WERI-Rb-1 (cell line): Measurements from ENCODE around the gene TSC1.
"Not testable (repeated sequence)": the region's sequence is repeated elsewhere in the genome, so short reads cannot be mapped to it uniquely, and the experiment has no call there.

ENCODE experiments used
- DNase-seq: peaks from one replicate; pipeline ENCODE4 v3.0.0-alpha.2; 2020
- H3K27ac ChIP-seq: fragments of 250-450 bp; sonication (Bioruptor Pico); 2 replicates; pipeline ENCODE4 v1.5.1; 2020; ENCODE audit warnings: mild to moderate bottlenecking, moderate library complexity
- H3K27me3 ChIP-seq: fragments of 250-450 bp; sonication (Bioruptor Pico); 2 replicates; pipeline ENCODE4 v1.5.1; 2021; ENCODE audit warnings: mild to moderate bottlenecking, low read depth, moderate library complexity; ENCODE audit not compliant: insufficient read depth, severe bottlenecking
- H3K36me3 ChIP-seq: fragments of 250-450 bp; sonication (Bioruptor Pico); 2 replicates; pipeline ENCODE4 v1.5.1; 2020; ENCODE audit warnings: mild to moderate bottlenecking, moderate library complexity
- H3K4me3 ChIP-seq: 2 replicates; pipeline ENCODE4 v1.5.1; 2011; ENCODE audit warnings: low read depth, mild to moderate bottlenecking, control low read depth, low read length
- H3K9me3 ChIP-seq: fragments of 250-450 bp; sonication (Bioruptor Pico); 2 replicates; pipeline ENCODE4 v1.5.1; 2021; ENCODE audit warnings: mild to moderate bottlenecking, moderate library complexity; ENCODE audit not compliant: severe bottlenecking
- TF ChIP-seq, protein P1 (sequence below): IDR thresholded peaks from 2 replicates; pipeline ENCODE4 v1.5.1; 2011; ENCODE audit warnings: low read depth, mild to moderate bottlenecking, control low read depth, inconsistent platforms, low read length

Gene TSC1

DNA sequence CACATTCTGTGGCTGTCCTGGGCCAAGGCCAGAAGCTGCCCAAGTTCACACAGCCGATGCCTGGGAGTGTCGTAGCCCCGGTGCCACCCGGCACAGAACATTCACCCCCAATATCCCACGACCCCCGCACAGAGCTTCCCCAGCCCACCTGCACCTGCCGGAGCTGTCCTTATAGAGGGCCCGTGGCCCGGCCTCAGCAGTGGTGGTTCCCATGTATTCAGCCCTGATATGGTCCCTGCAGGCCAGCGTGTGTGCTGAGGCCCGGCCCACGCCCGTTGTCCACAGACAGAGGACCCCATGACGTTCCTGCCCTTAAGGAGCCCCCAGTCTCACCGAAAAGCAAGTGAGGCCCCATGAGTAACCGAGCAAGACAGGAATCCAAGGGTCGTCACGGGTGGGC lies 28.8 kb upstream of the TSC1 start:
- Histone ChIP-seq H3K4me3 (no peak overlapping the region), H3K9me3 (no peaks in the 10 kb centered on the region), H3K36me3 (no peaks in the 10 kb centered on the region), H3K27me3 (no peaks in the 10 kb centered on the region), H3K27ac (no peak overlapping the region)
- DNase-seq = no peak
- TF ChIP-seq, protein P1, sequence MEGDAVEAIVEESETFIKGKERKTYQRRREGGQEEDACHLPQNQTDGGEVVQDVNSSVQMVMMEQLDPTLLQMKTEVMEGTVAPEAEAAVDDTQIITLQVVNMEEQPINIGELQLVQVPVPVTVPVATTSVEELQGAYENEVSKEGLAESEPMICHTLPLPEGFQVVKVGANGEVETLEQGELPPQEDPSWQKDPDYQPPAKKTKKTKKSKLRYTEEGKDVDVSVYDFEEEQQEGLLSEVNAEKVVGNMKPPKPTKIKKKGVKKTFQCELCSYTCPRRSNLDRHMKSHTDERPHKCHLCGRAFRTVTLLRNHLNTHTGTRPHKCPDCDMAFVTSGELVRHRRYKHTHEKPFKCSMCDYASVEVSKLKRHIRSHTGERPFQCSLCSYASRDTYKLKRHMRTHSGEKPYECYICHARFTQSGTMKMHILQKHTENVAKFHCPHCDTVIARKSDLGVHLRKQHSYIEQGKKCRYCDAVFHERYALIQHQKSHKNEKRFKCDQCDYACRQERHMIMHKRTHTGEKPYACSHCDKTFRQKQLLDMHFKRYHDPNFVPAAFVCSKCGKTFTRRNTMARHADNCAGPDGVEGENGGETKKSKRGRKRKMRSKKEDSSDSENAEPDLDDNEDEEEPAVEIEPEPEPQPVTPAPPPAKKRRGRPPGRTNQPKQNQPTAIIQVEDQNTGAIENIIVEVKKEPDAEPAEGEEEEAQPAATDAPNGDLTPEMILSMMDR = no peak

DNA sequence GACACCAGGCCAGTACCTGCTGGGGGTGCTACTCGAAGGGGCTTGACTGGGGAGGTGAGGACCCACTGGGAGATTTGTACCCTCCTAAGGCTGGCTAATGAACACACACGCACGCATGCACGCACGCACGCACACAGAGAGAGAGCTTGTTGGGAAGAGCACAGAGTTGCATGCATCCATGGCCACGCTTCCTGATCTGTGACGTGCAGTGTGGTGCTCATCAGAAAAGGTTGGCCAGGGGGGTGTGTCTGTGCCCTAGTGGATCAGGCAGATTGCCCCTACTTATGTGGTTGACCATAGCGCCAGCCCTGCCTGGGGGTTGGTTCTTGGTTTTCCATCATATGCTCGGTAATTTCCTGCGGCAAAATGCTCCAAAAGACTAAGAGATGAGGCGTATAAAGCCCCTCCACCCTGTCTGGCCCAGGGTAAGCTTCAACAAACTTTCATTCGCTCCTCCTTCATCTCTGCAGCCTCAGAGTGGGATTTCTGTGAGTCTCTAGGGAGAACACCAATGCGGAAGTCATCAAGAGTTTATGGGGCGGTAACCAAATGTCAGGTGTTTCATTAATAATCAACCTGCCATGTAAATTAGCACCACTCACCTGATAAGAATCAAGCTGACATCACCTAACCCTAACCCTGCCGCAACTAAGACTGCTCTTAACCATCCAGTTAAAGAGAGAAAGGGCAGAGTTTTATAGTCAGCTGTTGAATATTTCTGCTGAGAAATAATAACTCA lies 26.1 kb upstream of the TSC1 start:
- H3K4me3 ChIP-seq = no peak overlapping the region
- no peaks in the 10 kb centered on the region for H3K27me3 ChIP-seq
- no peaks in the 10 kb centered on the region for H3K9me3 ChIP-seq
- no peak for DNase-seq
- no peak overlapping the region for H3K27ac ChIP-seq
- H3K36me3 ChIP-seq = no peaks in the 10 kb centered on the region
- TF ChIP-seq, protein P1 = no peak

DNA sequence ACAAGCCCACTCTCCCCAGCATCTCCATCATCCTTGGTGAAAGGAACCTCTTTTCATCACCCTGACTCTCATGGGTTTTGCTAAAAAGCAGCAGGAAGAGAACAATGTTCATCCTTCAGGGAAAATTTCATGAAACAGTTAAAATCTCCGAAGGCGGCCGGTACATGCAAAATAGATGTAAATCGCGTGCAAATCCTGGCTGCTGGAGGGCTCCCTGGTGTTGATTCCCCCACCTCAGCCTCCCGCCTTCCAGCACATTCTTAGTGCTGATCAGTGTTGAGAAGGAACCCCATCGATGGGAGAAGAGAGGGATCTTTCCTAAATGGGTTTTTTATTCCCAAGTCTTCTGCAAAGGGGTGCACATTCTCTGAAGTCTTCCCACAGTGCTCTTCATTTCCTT lies 25.4 kb upstream of the TSC1 start:
- Histone ChIP-seq H3K4me3 (no peak overlapping the region), H3K27me3 (no peaks in the 10 kb centered on the region), H3K27ac (no peak overlapping the region), H3K9me3 (no peaks in the 10 kb centered on the region), H3K36me3 (no peaks in the 10 kb centered on the region)
- TF ChIP-seq, protein P1 = no peak
- no peak for DNase-seq

DNA sequence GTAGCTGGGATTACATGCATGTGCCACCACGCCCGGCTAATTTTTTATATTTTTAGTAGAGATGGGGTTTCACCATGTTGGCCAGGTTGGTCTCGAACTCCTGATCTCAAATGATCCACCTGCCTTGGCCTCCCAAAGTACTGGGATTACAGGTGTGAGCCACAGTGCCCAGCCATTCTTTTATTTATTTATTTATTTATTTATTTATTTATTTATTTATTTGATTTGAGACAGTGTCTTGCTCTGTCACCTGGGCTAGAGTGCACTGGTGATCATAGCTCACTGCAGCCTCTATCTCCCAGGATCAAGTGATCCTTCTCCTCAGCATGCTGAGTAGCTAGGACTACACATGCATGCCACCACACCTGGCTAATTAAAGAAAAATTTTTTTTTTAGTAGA lies 23.5 kb upstream of the TSC1 start:
- H3K27me3 ChIP-seq = not testable (repeated sequence)

DNA sequence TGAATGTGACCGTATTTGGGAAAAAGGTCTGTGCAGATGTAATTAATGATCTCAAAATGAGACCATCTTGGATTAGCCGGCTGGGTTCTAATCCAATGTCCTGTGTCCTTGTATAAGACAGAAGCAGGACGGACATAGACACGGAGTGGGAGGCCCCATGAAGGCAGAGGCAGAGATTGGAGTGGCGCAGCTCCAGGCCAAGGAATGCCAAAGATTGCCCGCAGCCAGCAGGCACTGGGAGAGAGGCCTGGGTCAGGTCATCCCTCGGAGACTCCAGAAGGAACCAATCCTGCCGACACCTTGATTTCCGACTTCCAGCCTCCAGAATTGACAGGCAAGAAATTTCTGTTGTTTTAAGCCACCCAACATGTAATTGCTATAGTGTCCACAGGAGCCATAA lies 21.1 kb upstream of the TSC1 start:
- H3K27ac ChIP-seq = no peak overlapping the region
- DNase-seq = no peak
- no peaks in the 10 kb centered on the region for H3K9me3 ChIP-seq
- TF ChIP-seq, protein P1 = no peak
- H3K27me3 ChIP-seq = no peaks in the 10 kb centered on the region
- no peak overlapping the region for H3K4me3 ChIP-seq
- H3K36me3 ChIP-seq = no peaks in the 10 kb centered on the region

More for the DNA sequence above, 23.5 kb upstream of the TSC1 start:
- H3K36me3 ChIP-seq, H3K9me3 ChIP-seq, H3K4me3 ChIP-seq, H3K27ac ChIP-seq, DNase-seq: not testable (repeated sequence)

DNA sequence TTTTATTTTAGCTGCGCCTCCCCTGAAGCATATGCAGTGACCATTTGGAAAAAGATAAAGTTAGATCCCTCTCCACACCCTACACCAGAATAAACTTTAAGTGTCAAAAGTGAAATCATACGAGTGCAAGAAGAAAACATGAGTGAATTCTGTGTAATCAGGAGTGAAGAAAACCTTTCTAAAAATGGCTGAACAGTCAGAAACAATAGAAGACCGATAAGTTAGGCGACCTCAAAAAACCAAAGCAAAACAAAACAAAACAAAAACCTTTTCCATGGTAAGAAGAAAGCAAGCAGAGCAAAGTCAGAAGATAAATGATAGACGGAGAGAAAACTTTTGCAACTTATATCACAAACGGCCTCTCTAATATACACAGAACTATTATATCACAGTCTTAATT lies 16.6 kb upstream of the TSC1 start:
- Histone ChIP-seq H3K4me3 (no peak overlapping the region), H3K36me3 (no peaks in the 10 kb centered on the region), H3K27ac (no peak overlapping the region), H3K27me3 (no peaks in the 10 kb centered on the region), H3K9me3 (peaks cover 5% of the 10 kb centered on the region)
- TF ChIP-seq, protein P1 = no peak
- no peak for DNase-seq
